ENCODE data around the gene ADCY1.

- TF ChIP-seq, protein P1, sequence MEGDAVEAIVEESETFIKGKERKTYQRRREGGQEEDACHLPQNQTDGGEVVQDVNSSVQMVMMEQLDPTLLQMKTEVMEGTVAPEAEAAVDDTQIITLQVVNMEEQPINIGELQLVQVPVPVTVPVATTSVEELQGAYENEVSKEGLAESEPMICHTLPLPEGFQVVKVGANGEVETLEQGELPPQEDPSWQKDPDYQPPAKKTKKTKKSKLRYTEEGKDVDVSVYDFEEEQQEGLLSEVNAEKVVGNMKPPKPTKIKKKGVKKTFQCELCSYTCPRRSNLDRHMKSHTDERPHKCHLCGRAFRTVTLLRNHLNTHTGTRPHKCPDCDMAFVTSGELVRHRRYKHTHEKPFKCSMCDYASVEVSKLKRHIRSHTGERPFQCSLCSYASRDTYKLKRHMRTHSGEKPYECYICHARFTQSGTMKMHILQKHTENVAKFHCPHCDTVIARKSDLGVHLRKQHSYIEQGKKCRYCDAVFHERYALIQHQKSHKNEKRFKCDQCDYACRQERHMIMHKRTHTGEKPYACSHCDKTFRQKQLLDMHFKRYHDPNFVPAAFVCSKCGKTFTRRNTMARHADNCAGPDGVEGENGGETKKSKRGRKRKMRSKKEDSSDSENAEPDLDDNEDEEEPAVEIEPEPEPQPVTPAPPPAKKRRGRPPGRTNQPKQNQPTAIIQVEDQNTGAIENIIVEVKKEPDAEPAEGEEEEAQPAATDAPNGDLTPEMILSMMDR (conservative IDR thresholded peaks at IDR 0.05; ENCODE audit: low read depth, low read length): no peak
- no peak for TF ChIP-seq EZH2 (IDR thresholded peaks at IDR 0.05; ENCODE audit: borderline replicate concordance, low read depth, low read length, poor library complexity, severe bottlenecking)
Measured at GRCh38 chr7:45625714-45626440, 51.7 kb downstream of the ADCY1 start.

All from A673 (cell line).